Measurements from ENCODE around the gene IFNL1. TPM values are rescaled to one million over a fixed set of nuclear protein-coding genes. Genes with fewer than 3 reads are reported as not detected.

The IFNL1 gene
- total RNA-seq (ENCODE audit: unreplicated experiment) = not detected
- long read RNA-seq = 0 reads

DNA sequence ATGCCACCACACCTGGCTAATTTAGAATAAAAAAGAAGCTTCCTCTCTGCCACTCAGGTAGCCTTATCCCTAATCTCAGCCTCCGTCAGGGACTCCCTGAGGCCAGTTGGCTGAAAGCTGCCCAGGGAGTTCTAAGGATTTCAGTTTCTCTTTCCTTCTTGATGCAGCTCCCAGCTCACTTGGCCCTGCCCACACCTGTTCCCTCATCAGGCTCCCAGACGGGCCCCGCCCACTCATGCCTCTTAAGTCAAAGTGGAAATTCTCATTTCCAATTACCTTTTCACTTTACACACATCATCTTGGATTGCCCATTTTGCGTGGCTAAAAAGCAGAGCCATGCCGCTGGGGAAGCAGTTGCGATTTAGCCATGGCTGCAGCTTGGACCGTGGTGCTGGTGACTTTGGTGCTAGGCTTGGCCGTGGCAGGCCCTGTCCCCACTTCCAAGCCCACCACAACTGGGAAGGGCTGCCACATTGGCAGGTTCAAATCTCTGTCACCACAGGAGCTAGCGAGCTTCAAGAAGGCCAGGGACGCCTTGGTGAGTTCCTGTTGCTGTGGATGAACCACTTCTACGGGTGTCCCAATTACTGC lies at the start of gene IFNL1:
Gene IFNL1 (plus strand): TSS at position 353 of the 591 bp plus-strand sequence. CDS start 15 bp downstream, at position 368.
- H3K27ac Mint-ChIP-seq (ENCODE audit: unreplicated experiment) = no peak within 1 kb of the TSS
- DNase-seq (ENCODE audit: low spot score) = no peak
- peaks cover 4% of the 10 kb centered on the region for H3K27me3 Mint-ChIP-seq (ENCODE audit: unreplicated experiment)

DNA sequence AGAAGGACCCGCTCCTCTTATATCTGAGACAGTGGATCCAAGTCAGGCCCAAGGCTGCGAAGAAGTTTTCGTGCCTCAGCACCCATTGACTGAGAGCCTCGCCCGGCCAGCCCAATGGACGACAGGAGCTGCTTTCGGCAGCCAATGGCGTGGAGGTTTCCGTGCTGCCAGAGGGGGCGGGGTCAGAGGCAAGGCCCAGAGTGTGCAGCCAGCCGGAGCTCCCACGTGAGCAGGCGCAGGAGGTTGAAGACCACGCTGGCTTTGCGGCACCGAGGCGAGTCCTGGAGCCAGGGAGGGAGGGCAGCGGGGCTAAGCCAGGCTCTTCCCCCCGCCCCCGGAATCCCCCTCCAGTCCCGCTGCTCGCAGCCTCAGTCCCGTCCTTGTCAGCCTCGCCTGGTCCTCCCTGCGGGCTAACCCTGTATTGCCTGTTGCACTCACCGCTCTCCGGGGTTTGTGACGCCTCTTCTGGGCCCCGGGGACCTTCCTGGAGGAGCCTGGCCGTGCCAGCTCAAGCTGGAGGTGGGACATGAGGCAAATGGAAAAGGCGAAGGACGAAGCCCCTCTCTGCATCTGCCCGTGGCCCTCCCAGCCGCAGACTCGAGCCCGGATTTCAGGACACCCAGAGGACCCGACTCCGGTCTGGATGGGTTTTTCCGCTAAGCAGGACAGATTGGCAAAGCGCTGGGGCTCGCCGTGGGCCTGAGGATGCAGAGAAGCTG lies 49.1 kb upstream of the IFNL1 start:
- TF ChIP-seq, protein P1, sequence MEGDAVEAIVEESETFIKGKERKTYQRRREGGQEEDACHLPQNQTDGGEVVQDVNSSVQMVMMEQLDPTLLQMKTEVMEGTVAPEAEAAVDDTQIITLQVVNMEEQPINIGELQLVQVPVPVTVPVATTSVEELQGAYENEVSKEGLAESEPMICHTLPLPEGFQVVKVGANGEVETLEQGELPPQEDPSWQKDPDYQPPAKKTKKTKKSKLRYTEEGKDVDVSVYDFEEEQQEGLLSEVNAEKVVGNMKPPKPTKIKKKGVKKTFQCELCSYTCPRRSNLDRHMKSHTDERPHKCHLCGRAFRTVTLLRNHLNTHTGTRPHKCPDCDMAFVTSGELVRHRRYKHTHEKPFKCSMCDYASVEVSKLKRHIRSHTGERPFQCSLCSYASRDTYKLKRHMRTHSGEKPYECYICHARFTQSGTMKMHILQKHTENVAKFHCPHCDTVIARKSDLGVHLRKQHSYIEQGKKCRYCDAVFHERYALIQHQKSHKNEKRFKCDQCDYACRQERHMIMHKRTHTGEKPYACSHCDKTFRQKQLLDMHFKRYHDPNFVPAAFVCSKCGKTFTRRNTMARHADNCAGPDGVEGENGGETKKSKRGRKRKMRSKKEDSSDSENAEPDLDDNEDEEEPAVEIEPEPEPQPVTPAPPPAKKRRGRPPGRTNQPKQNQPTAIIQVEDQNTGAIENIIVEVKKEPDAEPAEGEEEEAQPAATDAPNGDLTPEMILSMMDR (IDR thresholded peaks at IDR 0.05; ENCODE audit: unreplicated experiment) = no peak
- peaks cover 2% of the 10 kb centered on the region for H3K4me1 Mint-ChIP-seq (ENCODE audit: unreplicated experiment)
- H3K27me3 Mint-ChIP-seq (ENCODE audit: unreplicated experiment) = peaks cover 10% of the 10 kb centered on the region
- peak; percentile 30 for DNase-seq (ENCODE audit: low spot score)
- H3K4me3 Mint-ChIP-seq (ENCODE audit: unreplicated experiment) = no peak overlapping the region
- peaks cover 4% of the 10 kb centered on the region for H3K36me3 Mint-ChIP-seq (ENCODE audit: low read depth, unreplicated experiment)
- no peak overlapping the region for H3K27ac Mint-ChIP-seq (ENCODE audit: unreplicated experiment)
- H3K9me3 Mint-ChIP-seq (ENCODE audit: unreplicated experiment) = no peaks in the 10 kb centered on the region

More for the DNA sequence above, at the start of gene IFNL1:
- H3K9me3 Mint-ChIP-seq (ENCODE audit: unreplicated experiment) = no peaks in the 10 kb centered on the region
- H3K4me3 Mint-ChIP-seq (ENCODE audit: unreplicated experiment) = no peak within 1 kb of the TSS
- H3K36me3 Mint-ChIP-seq (ENCODE audit: low read depth, unreplicated experiment) = peaks cover 4% of the 10 kb centered on the region
- TF ChIP-seq, protein P1 (IDR thresholded peaks at IDR 0.05; ENCODE audit: unreplicated experiment) = no peak
- no peaks in the 10 kb centered on the region for H3K4me1 Mint-ChIP-seq (ENCODE audit: unreplicated experiment)

DNA sequence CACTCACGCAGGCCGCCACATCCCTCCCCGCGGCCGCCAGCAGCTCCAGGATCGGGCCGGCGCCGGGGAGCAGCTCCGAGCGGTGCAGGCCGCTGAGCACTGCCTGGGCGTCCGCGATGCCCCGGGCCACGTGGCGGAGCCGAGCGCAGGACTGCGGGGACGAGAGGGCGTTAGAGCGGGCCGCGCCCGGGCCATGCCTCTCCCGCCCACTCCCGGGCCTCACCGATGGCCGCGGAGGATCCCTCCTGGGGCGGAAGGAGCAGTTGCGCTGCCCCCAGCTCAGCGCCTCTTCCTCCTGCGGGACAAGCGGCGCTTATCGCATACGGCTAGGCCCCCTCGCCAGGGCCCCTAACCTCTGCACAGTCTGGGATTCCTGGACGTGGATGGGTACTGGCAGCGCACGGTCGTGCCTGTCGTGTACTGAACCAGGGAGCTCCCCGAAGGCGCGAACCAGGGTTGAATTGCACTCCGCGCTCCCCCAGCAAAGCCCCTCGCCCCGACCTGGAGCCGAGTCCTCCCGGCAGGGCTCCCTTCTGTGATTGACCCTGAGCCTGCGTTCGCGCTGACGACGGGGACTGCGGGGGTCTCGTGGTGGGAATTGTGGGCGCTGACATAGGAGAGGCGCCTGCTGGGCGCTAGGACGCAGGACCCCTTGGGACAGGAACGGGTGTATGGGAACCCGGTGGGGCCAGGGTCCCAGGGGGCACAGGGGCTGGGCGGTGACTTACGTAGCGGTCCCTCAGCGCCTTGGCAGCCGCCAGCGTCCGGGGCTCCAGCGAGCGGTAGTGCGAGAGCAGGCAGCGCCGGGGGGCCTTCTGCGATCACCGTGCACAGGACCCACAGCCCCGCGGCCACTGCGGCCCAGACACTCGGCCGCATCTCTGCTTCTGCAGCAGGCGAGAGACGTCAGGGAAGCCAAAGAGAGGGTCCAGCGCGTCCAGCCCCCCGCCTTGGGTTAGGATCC lies 48.2 kb upstream of the IFNL1 start:
- DNase-seq (ENCODE audit: low spot score) = peak; percentile 37
- H3K27me3 Mint-ChIP-seq (ENCODE audit: unreplicated experiment) = peaks cover 10% of the 10 kb centered on the region
- TF ChIP-seq, protein P1 (IDR thresholded peaks at IDR 0.05; ENCODE audit: unreplicated experiment) = no peak

DNA sequence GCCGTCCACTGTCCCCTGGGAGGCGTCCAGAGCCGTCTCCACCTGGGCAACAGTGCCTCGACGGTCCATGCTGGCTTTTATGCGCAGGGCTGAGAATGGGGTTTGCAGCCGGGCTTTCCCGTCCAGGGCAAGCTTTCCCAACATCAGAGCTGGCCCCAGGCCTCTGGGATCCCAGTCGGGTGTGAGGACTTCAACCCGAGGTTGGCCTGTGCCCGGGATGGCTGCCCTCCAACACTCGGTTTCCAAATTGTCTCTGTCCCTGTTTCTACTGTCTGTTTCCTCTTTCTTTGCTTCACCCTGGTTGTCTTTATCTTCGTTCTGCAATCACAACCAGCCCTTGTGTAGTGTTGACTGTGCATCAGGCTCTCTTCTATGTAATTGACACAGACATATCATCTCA lies 47.4 kb upstream of the IFNL1 start, which contains the start of gene IFNL4:
Gene IFNL4 (minus strand): TSS at position 51 of the 400 bp plus-strand sequence.
- H3K27ac Mint-ChIP-seq (ENCODE audit: unreplicated experiment) = no peak within 1 kb of the TSS

More for the DNA sequence above, 48.2 kb upstream of the IFNL1 start:
- Mint-ChIP-seq H3K4me1 (ENCODE audit: unreplicated experiment) (peaks cover 2% of the 10 kb centered on the region), H3K4me3 (ENCODE audit: unreplicated experiment) (no peak overlapping the region), H3K36me3 (ENCODE audit: low read depth, unreplicated experiment) (peaks cover 4% of the 10 kb centered on the region), H3K27ac (ENCODE audit: unreplicated experiment) (no peak overlapping the region), H3K9me3 (ENCODE audit: unreplicated experiment) (no peaks in the 10 kb centered on the region)

More for the DNA sequence above, 47.4 kb upstream of the IFNL1 start, which contains the start of gene IFNL4:
- TF ChIP-seq, protein P1 (IDR thresholded peaks at IDR 0.05; ENCODE audit: unreplicated experiment) = no peak
- Mint-ChIP-seq H3K4me3 (ENCODE audit: unreplicated experiment) (no peak within 1 kb of the TSS), H3K27me3 (ENCODE audit: unreplicated experiment) (peaks cover 10% of the 10 kb centered on the region), H3K4me1 (ENCODE audit: unreplicated experiment) (peaks cover 2% of the 10 kb centered on the region), H3K36me3 (ENCODE audit: low read depth, unreplicated experiment) (peaks cover 4% of the 10 kb centered on the region), H3K9me3 (ENCODE audit: unreplicated experiment) (no peaks in the 10 kb centered on the region)
- DNase-seq (ENCODE audit: low spot score) = no peak

All from endothelial cell (in vitro differentiated cells).